B cell (primary cell): ENCODE measurements around the gene TMEM14C. TPM values are rescaled to one million over a fixed set of nuclear protein-coding genes. Genes with fewer than 3 reads are reported as not detected.

Source experiments
- ATAC-seq: fragments of 200-7000 bp; cut with Tn5 transposase; one replicate; pipeline ENCODE4 v1.10.0; 2021; ENCODE audit warnings: low read depth, mild to moderate bottlenecking, moderate number of reproducible peaks, moderate library complexity
- CTCF ChIA-PET: fragments of 350-600 bp; sonication (Branson Sonifier 250); formaldehyde crosslinking; loops from one replicate; lab custom pipeline; 2021; ENCODE audit warnings: antibody characterized with exemption, inconsistent platforms; lab: Charles Lee
- POLR2A ChIA-PET: fragments of 350-600 bp; sonication (Branson Sonifier 250); formaldehyde crosslinking; loops from one replicate; lab custom pipeline; 2021; ENCODE audit warnings: antibody characterized with exemption; lab: Charles Lee
- DNase-seq: peaks from one replicate; pipeline ENCODE4 v3.0.0; 2013
- H2AFZ ChIP-seq: 2 replicates; pipeline ENCODE4 v1.6.1; 2012; ENCODE audit warnings: mild to moderate bottlenecking, low read depth, low read length; ENCODE audit not compliant: insufficient read depth, poor library complexity, severe bottlenecking
- H3K27ac ChIP-seq, 2 donors: 1 replicate in 1 of 2; 2 replicates in 1 of 2; pipeline ENCODE4 v1.5.1; 2012 to 2013; ENCODE audit warnings: low read length in 2 of 2, mild to moderate bottlenecking in 2 of 2, moderate library complexity in 1 of 2
- H3K27me3 ChIP-seq, 4 experiments: fragments of 200-600 bp in 1 of 4; sonication (generic) in 1 of 4; replicated peaks in 1 of 4; 1 replicate in 2 of 4; 2 replicates in 2 of 4; pipeline versions ENCODE4 v1.6.1 to v1.7.0; 2013 to 2016; ENCODE audit warnings: low read length in 3 of 4, mild to moderate bottlenecking in 2 of 4, mixed read lengths in 1 of 4, moderate library complexity in 1 of 4; ENCODE audit not compliant: insufficient read depth in 4 of 4, control insufficient read depth in 3 of 4; ENCODE audit errors: control extremely low read depth in 1 of 4
- H3K36me3 ChIP-seq, 2 experiments: replicated peaks in 1 of 2; 1 replicate in 1 of 2; 2 replicates in 1 of 2; pipeline versions ENCODE4 v1.6.1 to v1.7.1; 2013; ENCODE audit warnings: low read length in 1 of 2; ENCODE audit not compliant: insufficient read depth in 2 of 2, control insufficient read depth in 1 of 2; ENCODE audit errors: control extremely low read depth in 1 of 2, extremely low read depth in 1 of 2
- H3K4me1 ChIP-seq, 2 donors: fragments of 200-600 bp in 1 of 2; sonication (generic) in 1 of 2; 1 replicate in 1 of 2; 2 replicates in 1 of 2; pipeline versions ENCODE4 v1.5.1 to v1.6.1; 2013 to 2017; ENCODE audit warnings: low read length in 2 of 2; ENCODE audit not compliant: control insufficient read depth in 2 of 2, insufficient read depth in 2 of 2
- H3K4me2 ChIP-seq: replicated peaks from 2 replicates; pipeline ENCODE3; 2012; ENCODE audit warnings: mild to moderate bottlenecking, low read depth, low read length; ENCODE audit not compliant: poor library complexity, severe bottlenecking
- H3K4me3 ChIP-seq, 5 experiments: fragments of 200-600 bp in 1 of 5; sonication (generic) in 1 of 5; 1 replicate in 3 of 5; 2 replicates in 2 of 5; pipeline versions ENCODE4 v1.5.1 to v1.7.0; 2011 to 2016; ENCODE audit warnings: low read length in 4 of 5, mild to moderate bottlenecking in 4 of 5, low read depth in 2 of 5, control low read depth in 1 of 5, moderate library complexity in 1 of 5; ENCODE audit not compliant: insufficient read depth in 1 of 5; ENCODE audit errors: control extremely low read depth in 1 of 5, extremely low read depth in 1 of 5
- H3K79me2 ChIP-seq: fragments of 200-600 bp; sonication (generic); one replicate; pipeline ENCODE4 v1.6.0; 2016; ENCODE audit warnings: low read length; ENCODE audit not compliant: control insufficient read depth, insufficient read depth
- H3K9ac ChIP-seq: fragments of 200-600 bp; sonication (generic); 2 replicates; pipeline ENCODE4 v1.6.1; 2017; ENCODE audit warnings: mild to moderate bottlenecking, low read length, moderate library complexity
- H3K9me3 ChIP-seq, 3 donors: one replicate each; pipeline versions ENCODE4 v1.6.1 to v1.7.1; 2013; ENCODE audit warnings: low read length in 2 of 3; ENCODE audit not compliant: control insufficient read depth in 2 of 3, insufficient read depth in 1 of 3; ENCODE audit errors: control extremely low read depth in 1 of 3
- H4K20me1 ChIP-seq: 2 replicates; pipeline ENCODE4 v1.6.0; 2012; ENCODE audit warnings: mild to moderate bottlenecking, low read length; ENCODE audit not compliant: insufficient read depth, control insufficient read depth, poor library complexity, severe bottlenecking
- H3K27ac Mint-ChIP-seq: one replicate; pipeline ENCODE4 v1.8.0; 2021; ENCODE audit warnings: mixed read lengths
- H3K27me3 Mint-ChIP-seq: one replicate; pipeline ENCODE4 v1.8.0; 2021; ENCODE audit warnings: mixed read lengths
- H3K4me1 Mint-ChIP-seq: one replicate; pipeline ENCODE4 v1.8.0; 2021; ENCODE audit warnings: mixed read lengths
- H3K4me3 Mint-ChIP-seq: one replicate; pipeline ENCODE4 v1.8.0; 2021; ENCODE audit warnings: mixed read lengths
- H3K9me3 Mint-ChIP-seq: one replicate; pipeline ENCODE4 v1.8.0; 2022; ENCODE audit warnings: mixed read lengths; ENCODE audit not compliant: insufficient read depth
- CTCF ChIP-seq: fragments of 200-600 bp; IDR thresholded peaks from one replicate; pipeline ENCODE4 v1.8.0; 2022; ENCODE audit warnings: antibody characterized with exemption, mild to moderate bottlenecking
- EZH2 ChIP-seq: IDR thresholded peaks from 2 replicates; pipeline ENCODE4 v1.6.1; 2012; ENCODE audit warnings: borderline replicate concordance, low read depth, mild to moderate bottlenecking, moderate library complexity, low read length; ENCODE audit not compliant: insufficient read depth, poor library complexity, severe bottlenecking
- WGBS: methylation state at CpG from one replicate; pipeline ENCODE4 v1.1.5; 2013; ENCODE audit warnings: missing lambda C conversion rate; ENCODE audit not compliant: insufficient coverage; 5-methylcytosine and 5-hydroxymethylcytosine counted together
- intact Hi-C: fragments of 100-400 bp; cut with micrococcal nuclease; formaldehyde crosslinking; loops from one replicate; pipeline ENCODE4 v1.10.0; 2022
- polyA plus RNA-seq: library from polyadenylated mRNA; depleted of rRNA; stranded (reverse); fragments of >200 nt; gene quantifications from 2 replicates; pipeline ENCODE4 v1.2.3, GENCODE V29; 2012
- total RNA-seq, 2 donors: library from RNA; stranded (reverse); fragments of 120-200 nt in 1 of 2; gene quantifications; 1 replicate in 1 of 2; 2 replicates in 1 of 2; pipeline versions ENCODE4 v1.2.3 to v1.2.4, GENCODE V29; 2013 to 2022

Gene TMEM14C
- total and polyA plus RNA-seq, 2 donors (not counting 1 experiment from before 2014, with no cell fraction given) = 31.7 to 39.1 TPM

GRCh38 chr6:10723567-10723881 is 654 bp downstream of the TMEM14C start:
- H3K9ac ChIP-seq = peak overlapping the region; percentile 82
- H4K20me1 ChIP-seq = no peaks in the 10 kb centered on the region
- intact Hi-C loops = loop anchor here (1.0 kb wide), 3 partner anchors 24 to 187 kb away; partner anchors contain the start of genes C6orf52, PAK1IP1 and TMEM14B
- peaks cover 2% of the 10 kb centered on the region for H3K9me3 Mint-ChIP-seq
- peak overlapping the region; percentile 52 to 82 (median 70) for H3K4me3 ChIP-seq
- TF ChIP-seq EZH2 (no peak), CTCF (no peak)
- DNase-seq (no peak), ATAC-seq (no peak)
- H3K4me2 ChIP-seq = peak overlapping the region; percentile 88
- no peaks in the 10 kb centered on the region for H3K27me3 ChIP-seq
- 100% methylated on average over 3 of the region's 7 CpGs for WGBS
- peak overlapping the region; percentile 91 for H2AFZ ChIP-seq
- peaks cover 2 to 10% of the 10 kb centered on the region in 2 experiments for H3K36me3 ChIP-seq
- H3K27me3 Mint-ChIP-seq = no peaks in the 10 kb centered on the region
- peak overlapping the region; percentile 98 for H3K4me3 Mint-ChIP-seq
- peak overlapping the region in 1 of 2 donors; percentile 67 for H3K27ac ChIP-seq
- ChIA-PET POLR2A (interaction anchor here (0.7 to 0.8 kb wide), 2 partner anchors 23 to 188 kb away, joined by 3 read pairs; no protein-coding TSS in a partner anchor), CTCF (interaction anchor here (1.8 kb wide), 2 partner anchors 19 to 213 kb away, joined by 5 to 6 read pairs; no protein-coding TSS in a partner anchor)
- H3K4me1 ChIP-seq = peaks cover 16 to 31% of the 10 kb centered on the region in 2 donors
- H3K27ac Mint-ChIP-seq = peak overlapping the region; percentile 95
- H3K9me3 ChIP-seq = peaks cover 0 to 14% (median 7%) of the 10 kb centered on the region in 3 donors
- H3K79me2 ChIP-seq = peaks cover 26% of the 10 kb centered on the region
- peaks cover 42% of the 10 kb centered on the region for H3K4me1 Mint-ChIP-seq

GRCh38 chr6:10725044-10725443 is 2.2 kb downstream of the TMEM14C start:
- Histone ChIP-seq H3K4me2 (no peak overlapping the region), H3K9me3 (peaks cover 0 to 7% (median 0%) of the 10 kb centered on the region in 3 donors), H2AFZ (no peak overlapping the region), H3K9ac (no peak overlapping the region), H3K27me3 (no peaks in the 10 kb centered on the region), H3K27ac (no peak overlapping the region), H3K4me1 (peaks cover 16 to 24% of the 10 kb centered on the region in 2 donors), H4K20me1 (no peaks in the 10 kb centered on the region), H3K79me2 (peaks cover 26% of the 10 kb centered on the region), H3K4me3 (no peak overlapping the region), H3K36me3 (peaks cover 2 to 18% of the 10 kb centered on the region in 2 experiments)
- no peak for TF ChIP-seq EZH2
- Mint-ChIP-seq H3K4me1 (peaks cover 39% of the 10 kb centered on the region), H3K27me3 (no peaks in the 10 kb centered on the region), H3K27ac (no peak overlapping the region), H3K4me3 (peak overlapping the region; percentile 3), H3K9me3 (no peaks in the 10 kb centered on the region)
- intact Hi-C loops = no loop called here
- POLR2A ChIA-PET = no interaction called here
- 100% methylated on average over 2 of the region's 6 CpGs for WGBS
- DNase-seq = no peak
- CTCF ChIA-PET = no interaction called here
- no peak for ATAC-seq
